Gastrocnemius medialis (tissue), 4 donors: Measurements from ENCODE around the gene ACP6.

Experiments
- POLR2A ChIP-seq, 2 donors: fragments of 450-650 bp; IDR thresholded peaks; one replicate each; pipeline ENCODE4 v1.6.1; 2017; ENCODE audit warnings: antibody characterized with exemption in 2 of 2, mild to moderate bottlenecking in 2 of 2, moderate library complexity in 2 of 2
- TF ChIP-seq, protein P1 (sequence below), 5 experiments: fragments of 450-650 bp in 3 of 5; fragments of 200-600 bp in 2 of 5; sonication (generic) in 2 of 5; IDR thresholded peaks in 4 of 5; conservative IDR thresholded peaks in 1 of 5; 1 replicate in 4 of 5; 2 replicates in 1 of 5; pipeline ENCODE4 v1.5.1; 2016 to 2019; ENCODE audit warnings: antibody characterized with exemption in 5 of 5, mild to moderate bottlenecking in 3 of 5, moderate library complexity in 3 of 5

DNA sequence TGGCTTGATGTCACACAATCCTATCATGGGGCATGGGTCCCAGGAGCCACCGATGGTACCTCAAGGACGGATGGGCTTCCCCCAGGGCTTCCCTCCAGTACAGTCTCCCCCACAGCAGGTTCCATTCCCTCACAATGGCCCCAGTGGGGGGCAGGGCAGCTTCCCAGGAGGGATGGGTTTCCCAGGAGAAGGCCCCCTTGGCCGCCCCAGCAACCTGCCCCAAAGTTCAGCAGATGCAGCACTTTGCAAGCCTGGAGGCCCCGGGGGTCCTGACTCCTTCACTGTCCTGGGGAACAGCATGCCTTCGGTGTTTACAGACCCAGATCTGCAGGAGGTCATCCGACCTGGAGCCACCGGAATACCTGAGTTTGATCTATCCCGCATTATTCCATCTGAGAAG, 46.3 kb downstream of the ACP6 start:
- no peak for TF ChIP-seq POLR2A (IDR thresholded peaks at IDR 0.05)
- TF ChIP-seq, protein P1, sequence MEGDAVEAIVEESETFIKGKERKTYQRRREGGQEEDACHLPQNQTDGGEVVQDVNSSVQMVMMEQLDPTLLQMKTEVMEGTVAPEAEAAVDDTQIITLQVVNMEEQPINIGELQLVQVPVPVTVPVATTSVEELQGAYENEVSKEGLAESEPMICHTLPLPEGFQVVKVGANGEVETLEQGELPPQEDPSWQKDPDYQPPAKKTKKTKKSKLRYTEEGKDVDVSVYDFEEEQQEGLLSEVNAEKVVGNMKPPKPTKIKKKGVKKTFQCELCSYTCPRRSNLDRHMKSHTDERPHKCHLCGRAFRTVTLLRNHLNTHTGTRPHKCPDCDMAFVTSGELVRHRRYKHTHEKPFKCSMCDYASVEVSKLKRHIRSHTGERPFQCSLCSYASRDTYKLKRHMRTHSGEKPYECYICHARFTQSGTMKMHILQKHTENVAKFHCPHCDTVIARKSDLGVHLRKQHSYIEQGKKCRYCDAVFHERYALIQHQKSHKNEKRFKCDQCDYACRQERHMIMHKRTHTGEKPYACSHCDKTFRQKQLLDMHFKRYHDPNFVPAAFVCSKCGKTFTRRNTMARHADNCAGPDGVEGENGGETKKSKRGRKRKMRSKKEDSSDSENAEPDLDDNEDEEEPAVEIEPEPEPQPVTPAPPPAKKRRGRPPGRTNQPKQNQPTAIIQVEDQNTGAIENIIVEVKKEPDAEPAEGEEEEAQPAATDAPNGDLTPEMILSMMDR (IDR thresholded peaks at IDR 0.05 in 4 of 5, conservative IDR thresholded peaks at IDR 0.05 in 1 of 5), result no peak
